Right lobe of liver (tissue), 4 donors: ENCODE measurements around the gene TTF1.

ENCODE experiments used
- POLR2A ChIP-seq: fragments of 450-650 bp; IDR thresholded peaks from one replicate; pipeline ENCODE4 v1.6.1; 2017; ENCODE audit warnings: antibody characterized with exemption, mild to moderate bottlenecking
- TF ChIP-seq, protein P1 (sequence below), 4 donors: fragments of 200-600 bp in 3 of 4; fragments of 450-650 bp in 1 of 4; IDR thresholded peaks; one replicate each; pipeline versions ENCODE4 v1.5.1 to v1.8.0; 2016 to 2022; ENCODE audit warnings: antibody characterized with exemption in 4 of 4, mild to moderate bottlenecking in 2 of 4
- donor health status: DM: no; HTN: no; CAD: no.
- donor health status: DM: no; HTN: no; CAD: no.
- donor health status: DM: no; HTN: yes; CAD: no.

DNA sequence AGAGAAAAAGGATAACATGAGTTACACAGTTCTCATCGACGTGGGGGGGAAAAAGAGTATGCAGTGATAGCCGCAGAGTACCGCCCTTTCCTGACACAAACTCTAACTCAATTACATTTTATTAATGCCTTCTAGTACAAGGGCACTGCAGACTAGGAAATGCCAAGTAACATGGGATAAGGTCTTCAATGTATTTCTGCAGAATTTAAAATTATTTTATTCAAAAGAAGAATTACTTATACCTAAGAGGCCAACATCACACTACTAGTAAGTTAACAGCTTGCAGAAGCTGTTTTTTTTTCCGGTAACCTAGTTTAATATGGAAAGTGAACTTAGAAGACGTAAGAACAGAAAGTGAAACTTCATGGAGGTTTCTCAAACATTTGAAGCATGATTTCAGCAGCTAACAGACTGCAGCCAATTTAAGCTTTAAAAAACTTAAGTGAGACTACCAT lies 55.8 kb downstream of the TTF1 start:
- TF ChIP-seq, protein P1, sequence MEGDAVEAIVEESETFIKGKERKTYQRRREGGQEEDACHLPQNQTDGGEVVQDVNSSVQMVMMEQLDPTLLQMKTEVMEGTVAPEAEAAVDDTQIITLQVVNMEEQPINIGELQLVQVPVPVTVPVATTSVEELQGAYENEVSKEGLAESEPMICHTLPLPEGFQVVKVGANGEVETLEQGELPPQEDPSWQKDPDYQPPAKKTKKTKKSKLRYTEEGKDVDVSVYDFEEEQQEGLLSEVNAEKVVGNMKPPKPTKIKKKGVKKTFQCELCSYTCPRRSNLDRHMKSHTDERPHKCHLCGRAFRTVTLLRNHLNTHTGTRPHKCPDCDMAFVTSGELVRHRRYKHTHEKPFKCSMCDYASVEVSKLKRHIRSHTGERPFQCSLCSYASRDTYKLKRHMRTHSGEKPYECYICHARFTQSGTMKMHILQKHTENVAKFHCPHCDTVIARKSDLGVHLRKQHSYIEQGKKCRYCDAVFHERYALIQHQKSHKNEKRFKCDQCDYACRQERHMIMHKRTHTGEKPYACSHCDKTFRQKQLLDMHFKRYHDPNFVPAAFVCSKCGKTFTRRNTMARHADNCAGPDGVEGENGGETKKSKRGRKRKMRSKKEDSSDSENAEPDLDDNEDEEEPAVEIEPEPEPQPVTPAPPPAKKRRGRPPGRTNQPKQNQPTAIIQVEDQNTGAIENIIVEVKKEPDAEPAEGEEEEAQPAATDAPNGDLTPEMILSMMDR (IDR thresholded peaks at IDR 0.05) = no peak
- no peak for TF ChIP-seq POLR2A
